Stimulated activated memory B cell treated with anti-CD40 and anti-IgM and Interleukin-4, amounts not matched to agents 10 μg/mL and 1 μg/mL and 100 μg/mL, for 72 hours (primary cell): ENCODE data around the gene EPHB2.

Source experiments
- ATAC-seq: fragments of 150-1000 bp; cut with Tn5 transposase; 2 replicates; pipeline ENCODE4 v1.10.0; 2021
- H3K27ac Mint-ChIP-seq: one replicate; pipeline ENCODE4 v1.8.0; 2022; ENCODE audit warnings: mild to moderate bottlenecking, mixed read lengths
- H3K27me3 Mint-ChIP-seq: one replicate; pipeline ENCODE4 v1.8.0; 2022; ENCODE audit warnings: mixed read lengths
- H3K36me3 Mint-ChIP-seq: one replicate; pipeline ENCODE4 v1.8.0; 2022; ENCODE audit warnings: mixed read lengths
- H3K4me1 Mint-ChIP-seq: one replicate; pipeline ENCODE4 v1.8.0; 2022; ENCODE audit warnings: mixed read lengths
- H3K4me3 Mint-ChIP-seq: one replicate; pipeline ENCODE4 v1.8.0; 2022; ENCODE audit warnings: mild to moderate bottlenecking, moderate library complexity, mixed read lengths
- H3K9me3 Mint-ChIP-seq: one replicate; pipeline ENCODE4 v1.8.0; 2022; ENCODE audit warnings: mixed read lengths

Gene EPHB2

GRCh38 chr1:22681556-22682276, 28.9 kb upstream of the EPHB2 start:
- Mint-ChIP-seq H3K27ac (no peak overlapping the region), H3K4me3 (no peak overlapping the region), H3K36me3 (no peaks in the 10 kb centered on the region), H3K4me1 (no peaks in the 10 kb centered on the region), H3K27me3 (peaks cover 35% of the 10 kb centered on the region), H3K9me3 (no peaks in the 10 kb centered on the region)
- no peak for ATAC-seq

- peaks cover 50% of the 10 kb centered on the region for H3K27me3 Mint-ChIP-seq
- H3K4me1 Mint-ChIP-seq, result no peaks in the 10 kb centered on the region
- no peaks in the 10 kb centered on the region for H3K36me3 Mint-ChIP-seq
- no peak overlapping the region for H3K27ac Mint-ChIP-seq
- H3K9me3 Mint-ChIP-seq, result no peaks in the 10 kb centered on the region
- ATAC-seq, result no peak
- no peak overlapping the region for H3K4me3 Mint-ChIP-seq
These were observed 27.1 kb upstream of the EPHB2 start for GRCh38 chr1:22683547-22683946.

GRCh38 chr1:22685591-22686059, 25.0 kb upstream of the EPHB2 start:
- Mint-ChIP-seq H3K36me3 (no peaks in the 10 kb centered on the region), H3K27ac (no peak overlapping the region), H3K9me3 (no peaks in the 10 kb centered on the region), H3K4me1 (no peaks in the 10 kb centered on the region), H3K27me3 (peaks cover 62% of the 10 kb centered on the region), H3K4me3 (no peak overlapping the region)
- no peak for ATAC-seq

GRCh38 chr1:22687191-22687590, 23.4 kb upstream of the EPHB2 start:
- Mint-ChIP-seq H3K4me1 (no peaks in the 10 kb centered on the region), H3K27ac (no peak overlapping the region), H3K9me3 (no peaks in the 10 kb centered on the region), H3K4me3 (no peak overlapping the region), H3K36me3 (no peaks in the 10 kb centered on the region), H3K27me3 (peaks cover 62% of the 10 kb centered on the region)
- ATAC-seq, result no peak

GRCh38 chr1:22688466-22688865, 22.2 kb upstream of the EPHB2 start:
- Mint-ChIP-seq H3K4me1 (no peaks in the 10 kb centered on the region), H3K27me3 (peaks cover 61% of the 10 kb centered on the region), H3K27ac (no peak overlapping the region), H3K4me3 (no peak overlapping the region), H3K36me3 (no peaks in the 10 kb centered on the region), H3K9me3 (no peaks in the 10 kb centered on the region)
- ATAC-seq, result no peak

- Mint-ChIP-seq H3K4me1 (no peaks in the 10 kb centered on the region), H3K27me3 (peaks cover 61% of the 10 kb centered on the region), H3K9me3 (no peaks in the 10 kb centered on the region), H3K36me3 (no peaks in the 10 kb centered on the region), H3K27ac (no peak overlapping the region), H3K4me3 (no peak overlapping the region)
- no peak for ATAC-seq
These were observed 21.1 kb upstream of the EPHB2 start for GRCh38 chr1:22689505-22689904.

- Mint-ChIP-seq H3K4me3 (no peak overlapping the region), H3K36me3 (no peaks in the 10 kb centered on the region), H3K27ac (no peak overlapping the region), H3K27me3 (peaks cover 44% of the 10 kb centered on the region), H3K4me1 (no peaks in the 10 kb centered on the region), H3K9me3 (no peaks in the 10 kb centered on the region)
- ATAC-seq, result no peak
These were observed 19.4 kb upstream of the EPHB2 start for GRCh38 chr1:22691031-22691753.

GRCh38 chr1:22694172-22694571, 16.5 kb upstream of the EPHB2 start:
- peaks cover 17% of the 10 kb centered on the region for H3K27me3 Mint-ChIP-seq

GRCh38 chr1:22696610-22697009, 14.0 kb upstream of the EPHB2 start:
- H3K27ac Mint-ChIP-seq, result no peak overlapping the region
- no peaks in the 10 kb centered on the region for H3K9me3 Mint-ChIP-seq
- H3K4me1 Mint-ChIP-seq, result no peaks in the 10 kb centered on the region
- no peak for ATAC-seq
- no peaks in the 10 kb centered on the region for H3K36me3 Mint-ChIP-seq
- no peak overlapping the region for H3K4me3 Mint-ChIP-seq
- H3K27me3 Mint-ChIP-seq, result peaks cover 14% of the 10 kb centered on the region

More at GRCh38 chr1:22694172-22694571, 16.5 kb upstream of the EPHB2 start:
- no peaks in the 10 kb centered on the region for H3K4me1 Mint-ChIP-seq
- no peak for ATAC-seq
- no peaks in the 10 kb centered on the region for H3K36me3 Mint-ChIP-seq
- no peaks in the 10 kb centered on the region for H3K9me3 Mint-ChIP-seq
- H3K27ac Mint-ChIP-seq, result no peak overlapping the region
- H3K4me3 Mint-ChIP-seq, result no peak overlapping the region

- Mint-ChIP-seq H3K4me3 (no peak overlapping the region), H3K27me3 (peaks cover 23% of the 10 kb centered on the region), H3K27ac (no peak overlapping the region), H3K9me3 (no peaks in the 10 kb centered on the region), H3K36me3 (no peaks in the 10 kb centered on the region), H3K4me1 (no peaks in the 10 kb centered on the region)
- no peak for ATAC-seq
These were observed 12.7 kb upstream of the EPHB2 start for GRCh38 chr1:22697980-22698379.

GRCh38 chr1:22699681-22700520, 10.7 kb upstream of the EPHB2 start:
- no peak overlapping the region for H3K4me3 Mint-ChIP-seq
- no peaks in the 10 kb centered on the region for H3K9me3 Mint-ChIP-seq
- H3K36me3 Mint-ChIP-seq, result no peaks in the 10 kb centered on the region
- peaks cover 30% of the 10 kb centered on the region for H3K27me3 Mint-ChIP-seq
- no peaks in the 10 kb centered on the region for H3K4me1 Mint-ChIP-seq
- no peak overlapping the region for H3K27ac Mint-ChIP-seq
- ATAC-seq, result no peak

- H3K36me3 Mint-ChIP-seq, result no peaks in the 10 kb centered on the region
- H3K9me3 Mint-ChIP-seq, result no peaks in the 10 kb centered on the region
- ATAC-seq, result no peak
- peaks cover 40% of the 10 kb centered on the region for H3K27me3 Mint-ChIP-seq
- no peaks in the 10 kb centered on the region for H3K4me1 Mint-ChIP-seq
- H3K4me3 Mint-ChIP-seq, result no peak overlapping the region
- no peak overlapping the region for H3K27ac Mint-ChIP-seq
These were observed 8.1 kb upstream of the EPHB2 start for GRCh38 chr1:22702296-22703085.

GRCh38 chr1:22704440-22705067, 6.1 kb upstream of the EPHB2 start:
- no peaks in the 10 kb centered on the region for H3K36me3 Mint-ChIP-seq
- peaks cover 60% of the 10 kb centered on the region for H3K27me3 Mint-ChIP-seq
- peaks cover 4% of the 10 kb centered on the region for H3K4me1 Mint-ChIP-seq

GRCh38 chr1:22705586-22705985, 5.1 kb upstream of the EPHB2 start:
- Mint-ChIP-seq H3K9me3 (no peaks in the 10 kb centered on the region), H3K4me3 (no peak overlapping the region), H3K27me3 (peaks cover 66% of the 10 kb centered on the region), H3K36me3 (no peaks in the 10 kb centered on the region), H3K4me1 (peaks cover 8% of the 10 kb centered on the region), H3K27ac (no peak overlapping the region)
- no peak for ATAC-seq

More at GRCh38 chr1:22704440-22705067, 6.1 kb upstream of the EPHB2 start:
- Mint-ChIP-seq H3K9me3 (no peaks in the 10 kb centered on the region), H3K27ac (no peak overlapping the region), H3K4me3 (no peak overlapping the region)
- ATAC-seq, result peak; percentile 87
